CD4-positive, alpha-beta T cell (primary cell): ENCODE results near the gene ZNF778. TPM values are rescaled to one million over a fixed set of nuclear protein-coding genes. Genes with fewer than 3 reads are reported as not detected.
"Not testable (repeated sequence)": the region's sequence is repeated elsewhere in the genome, so short reads cannot be mapped to it uniquely, and the experiment has no call there.

ENCODE experiments used
- ATAC-seq: fragments of 200-7000 bp; cut with Tn5 transposase; one replicate; pipeline ENCODE4 v1.10.0; 2022; ENCODE audit warnings: mild to moderate bottlenecking; ENCODE audit not compliant: poor library complexity
- CTCF ChIA-PET: fragments of 350-600 bp; sonication (Branson Sonifier 250); formaldehyde crosslinking; loops from one replicate; lab custom pipeline; 2021; ENCODE audit warnings: antibody characterized with exemption, inconsistent platforms; lab: Charles Lee
- POLR2A ChIA-PET: fragments of 350-600 bp; sonication (Branson Sonifier 250); formaldehyde crosslinking; loops from one replicate; lab custom pipeline; 2021; ENCODE audit warnings: antibody characterized with exemption, inconsistent platforms; lab: Charles Lee
- DNase-seq, 14 experiments: peaks; one replicate each; pipeline ENCODE4 v3.0.0-alpha.2; 2013 to 2020; ENCODE audit warnings: mixed read lengths in 2 of 14
- H3K27ac ChIP-seq, 2 donors: one replicate each; pipeline versions ENCODE4 v1.5.1 to v1.7.0; 2013; ENCODE audit warnings: low read length in 2 of 2, low read depth in 1 of 2, mild to moderate bottlenecking in 1 of 2
- H3K27me3 ChIP-seq, 2 experiments: 1 replicate in 1 of 2; 2 replicates in 1 of 2; pipeline versions ENCODE4 v1.6.1 to v1.7.0; 2013; ENCODE audit warnings: low read length in 2 of 2, control low read depth in 1 of 2, mild to moderate bottlenecking in 1 of 2, moderate library complexity in 1 of 2; ENCODE audit not compliant: insufficient read depth in 2 of 2, control insufficient read depth in 1 of 2
- H3K36me3 ChIP-seq: one replicate; pipeline ENCODE4 v1.6.1; 2013; ENCODE audit warnings: low read length, control low read depth; ENCODE audit not compliant: insufficient read depth
- H3K4me1 ChIP-seq: one replicate; pipeline ENCODE4 v1.6.1; 2013; ENCODE audit warnings: low read length, control low read depth; ENCODE audit not compliant: insufficient read depth
- H3K4me3 ChIP-seq: one replicate; pipeline ENCODE4 v1.5.1; 2013; ENCODE audit warnings: mild to moderate bottlenecking, low read length, moderate library complexity
- H3K9me3 ChIP-seq, 2 experiments: 1 replicate in 1 of 2; 2 replicates in 1 of 2; pipeline versions ENCODE4 v1.6.1 to v1.7.0; 2013; ENCODE audit warnings: low read length in 2 of 2, mild to moderate bottlenecking in 2 of 2, control low read depth in 1 of 2, moderate library complexity in 1 of 2; ENCODE audit not compliant: control insufficient read depth in 1 of 2, insufficient read depth in 1 of 2
- H3K27ac Mint-ChIP-seq: one replicate; pipeline ENCODE4 v1.8.0; 2020; ENCODE audit warnings: mixed read lengths
- H3K27me3 Mint-ChIP-seq: one replicate; pipeline ENCODE4 v1.8.0; 2021; ENCODE audit warnings: mixed read lengths
- H3K36me3 Mint-ChIP-seq: one replicate; pipeline ENCODE4 v1.8.0; 2021; ENCODE audit warnings: low read depth, mixed read lengths
- H3K4me1 Mint-ChIP-seq: one replicate; pipeline ENCODE4 v1.8.0; 2021; ENCODE audit warnings: low read depth, mixed read lengths
- H3K4me3 Mint-ChIP-seq: one replicate; pipeline ENCODE4 v1.8.0; 2020; ENCODE audit warnings: mild to moderate bottlenecking, mixed read lengths
- H3K9me3 Mint-ChIP-seq: one replicate; pipeline ENCODE4 v1.8.0; 2020; ENCODE audit warnings: mixed read lengths
- intact Hi-C, 2 experiments: fragments of 100-400 bp; cut with DNase I in 1 of 2; cut with micrococcal nuclease in 1 of 2; formaldehyde crosslinking; loops; one replicate each; pipeline versions ENCODE4 v1.15.1 to v1.9.0; 2023 to 2025; cut with DNase I, micrococcal nuclease
- total RNA-seq, 174 experiments: library from RNA in 2 of 174; stranded (reverse) in 2 of 174; gene quantifications; one replicate each; pipeline ENCODE4 v1.2.3 and lab custom pipeline; 2021 to 2026
- TF ChIP-seq, protein P1 (sequence below): fragments of 200-600 bp; IDR thresholded peaks from one replicate; pipeline ENCODE4 v1.8.0; 2022; ENCODE audit warnings: antibody characterized with exemption, mild to moderate bottlenecking

ZNF778 gene
- total RNA-seq, 2 experiments from 2014 or later: 4.0 to 6.7 TPM

DNA sequence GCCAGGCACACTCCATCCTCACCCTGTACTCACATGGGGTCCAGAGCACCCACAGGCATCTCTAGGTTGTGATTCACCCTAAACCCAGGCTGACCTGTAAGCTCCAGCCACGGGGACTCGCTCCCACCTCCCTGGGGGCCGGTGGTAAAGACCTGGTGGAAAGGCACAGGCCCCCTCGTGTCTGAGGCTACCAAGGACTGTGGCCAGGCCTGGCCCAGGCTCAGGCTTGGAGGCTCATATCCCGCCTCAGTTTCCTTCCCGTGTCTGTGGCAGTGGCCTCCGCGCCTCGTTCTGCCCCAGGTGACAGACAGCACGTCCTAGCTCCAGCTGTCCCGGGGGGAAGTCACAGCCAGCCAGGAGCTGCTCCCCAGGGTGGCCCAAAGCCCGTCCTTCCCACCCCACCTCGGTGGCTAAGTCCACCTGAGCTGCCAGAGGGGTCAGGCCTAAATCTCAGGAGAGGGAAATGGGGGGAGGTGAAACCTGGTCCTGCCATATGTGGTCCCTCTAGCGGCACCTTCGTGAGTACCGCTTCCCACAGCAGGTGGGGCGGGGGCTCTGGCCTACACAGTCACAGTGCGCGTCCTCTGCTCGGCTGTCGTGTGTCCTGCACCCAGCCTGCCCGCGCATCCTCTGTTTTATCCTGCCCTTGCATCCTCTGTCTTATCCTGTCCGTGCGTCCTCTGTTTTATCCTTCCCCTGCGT, 33.4 kb upstream of the ZNF778 start:
- Histone ChIP-seq H3K4me1 (peaks cover 7% of the 10 kb centered on the region), H3K27ac (no peak overlapping the region), H3K27me3 (no peaks in the 10 kb centered on the region), H3K4me3 (no peak overlapping the region), H3K36me3 (no peaks in the 10 kb centered on the region), H3K9me3 (peaks cover 0 to 17% of the 10 kb centered on the region in 2 experiments)
- DNase-seq (peak in 2 of 14 experiments; percentile 5 to 21), ATAC-seq (no peak)
- POLR2A ChIA-PET: interaction anchor here (0.7 kb wide), 1 partner anchor 327 kb away, joined by 3 read pairs; no protein-coding TSS in a partner anchor
- no peak overlapping the region for H3K4me3 Mint-ChIP-seq
- no peaks in the 10 kb centered on the region for H3K4me1 Mint-ChIP-seq
- CTCF ChIA-PET: no interaction called here
- H3K36me3 Mint-ChIP-seq: no peaks in the 10 kb centered on the region
- TF ChIP-seq, protein P1, sequence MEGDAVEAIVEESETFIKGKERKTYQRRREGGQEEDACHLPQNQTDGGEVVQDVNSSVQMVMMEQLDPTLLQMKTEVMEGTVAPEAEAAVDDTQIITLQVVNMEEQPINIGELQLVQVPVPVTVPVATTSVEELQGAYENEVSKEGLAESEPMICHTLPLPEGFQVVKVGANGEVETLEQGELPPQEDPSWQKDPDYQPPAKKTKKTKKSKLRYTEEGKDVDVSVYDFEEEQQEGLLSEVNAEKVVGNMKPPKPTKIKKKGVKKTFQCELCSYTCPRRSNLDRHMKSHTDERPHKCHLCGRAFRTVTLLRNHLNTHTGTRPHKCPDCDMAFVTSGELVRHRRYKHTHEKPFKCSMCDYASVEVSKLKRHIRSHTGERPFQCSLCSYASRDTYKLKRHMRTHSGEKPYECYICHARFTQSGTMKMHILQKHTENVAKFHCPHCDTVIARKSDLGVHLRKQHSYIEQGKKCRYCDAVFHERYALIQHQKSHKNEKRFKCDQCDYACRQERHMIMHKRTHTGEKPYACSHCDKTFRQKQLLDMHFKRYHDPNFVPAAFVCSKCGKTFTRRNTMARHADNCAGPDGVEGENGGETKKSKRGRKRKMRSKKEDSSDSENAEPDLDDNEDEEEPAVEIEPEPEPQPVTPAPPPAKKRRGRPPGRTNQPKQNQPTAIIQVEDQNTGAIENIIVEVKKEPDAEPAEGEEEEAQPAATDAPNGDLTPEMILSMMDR: no peak
- peak overlapping the region; percentile 46 for H3K27ac Mint-ChIP-seq
- H3K9me3 Mint-ChIP-seq: no peaks in the 10 kb centered on the region
- H3K27me3 Mint-ChIP-seq: no peaks in the 10 kb centered on the region
- intact Hi-C loops: no loop called here

DNA sequence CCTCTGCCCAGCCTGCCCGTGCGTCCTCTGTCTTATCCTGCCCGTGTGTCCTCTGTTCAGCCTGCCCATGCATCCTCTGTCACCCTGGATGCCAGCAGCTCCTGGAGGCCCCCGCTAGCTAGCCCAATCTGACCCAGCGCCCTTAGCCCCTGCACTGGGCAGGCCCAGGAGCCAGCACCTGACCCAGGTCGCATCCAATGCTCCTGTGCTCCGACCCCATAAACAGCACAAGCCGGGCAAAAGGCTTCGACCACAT, 32.9 kb upstream of the ZNF778 start:
- H3K27me3 Mint-ChIP-seq: no peaks in the 10 kb centered on the region
- peak overlapping the region; percentile 46 for H3K27ac Mint-ChIP-seq
- H3K4me3 Mint-ChIP-seq: no peak overlapping the region
- Histone ChIP-seq H3K27ac (no peak overlapping the region), H3K4me3 (no peak overlapping the region), H3K36me3 (no peaks in the 10 kb centered on the region), H3K27me3 (no peaks in the 10 kb centered on the region), H3K4me1 (peaks cover 7% of the 10 kb centered on the region), H3K9me3 (peaks cover 0 to 17% of the 10 kb centered on the region in 2 experiments)
- intact Hi-C loops: no loop called here
- H3K4me1 Mint-ChIP-seq: no peaks in the 10 kb centered on the region
- POLR2A ChIA-PET: interaction anchor here (0.7 kb wide), 1 partner anchor 327 kb away, joined by 3 read pairs; no protein-coding TSS in a partner anchor
- H3K36me3 Mint-ChIP-seq: no peaks in the 10 kb centered on the region
- TF ChIP-seq, protein P1: no peak
- ATAC-seq (no peak), DNase-seq (no peak)
- H3K9me3 Mint-ChIP-seq: no peaks in the 10 kb centered on the region
- CTCF ChIA-PET: no interaction called here

DNA sequence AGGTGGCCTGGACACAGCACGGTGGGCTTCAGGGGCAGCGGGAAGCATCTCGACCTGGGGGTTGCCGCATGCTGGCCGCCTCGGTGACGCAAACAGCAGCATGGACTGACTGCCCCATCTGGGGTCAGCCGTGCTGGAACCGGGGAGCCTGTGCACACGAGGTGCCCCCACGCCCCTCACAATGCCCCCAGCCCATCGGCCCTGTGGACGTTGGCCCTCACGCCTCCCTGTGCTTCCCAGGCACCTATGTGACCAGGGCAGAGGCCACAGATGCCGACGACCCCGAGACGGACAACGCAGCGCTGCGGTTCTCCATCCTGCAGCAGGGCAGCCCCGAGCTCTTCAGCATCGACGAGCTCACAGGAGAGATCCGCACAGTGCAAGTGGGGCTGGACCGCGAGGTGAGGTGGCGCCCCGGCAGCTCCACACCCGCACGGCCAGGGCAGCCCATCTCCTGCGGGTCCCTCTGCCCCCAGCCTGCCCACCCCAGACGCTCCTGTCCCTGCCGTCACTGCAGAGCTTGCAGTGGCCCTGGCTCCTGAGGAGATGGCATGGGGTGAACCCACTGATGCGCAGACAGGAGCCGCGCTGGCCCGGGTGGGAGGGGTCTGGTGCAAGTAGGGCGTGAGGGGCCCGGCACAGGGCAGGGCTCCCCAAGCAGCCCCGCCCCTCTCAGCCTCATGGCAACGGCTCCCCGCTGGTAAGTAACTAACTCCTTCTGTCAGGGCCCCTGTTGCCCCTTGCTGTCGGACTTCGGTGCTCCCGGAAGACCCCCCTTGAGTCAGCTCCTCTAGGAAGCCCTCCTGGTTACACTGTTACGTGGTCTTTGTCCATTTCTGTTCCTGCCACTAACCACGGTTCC, 32.3 kb upstream of the ZNF778 start:
- no peaks in the 10 kb centered on the region for H3K9me3 Mint-ChIP-seq
- intact Hi-C loops: no loop called here
- peak overlapping the region; percentile 53 for H3K27ac Mint-ChIP-seq
- Histone ChIP-seq H3K27me3 (no peaks in the 10 kb centered on the region), H3K4me3 (no peak overlapping the region), H3K27ac (no peak overlapping the region), H3K36me3 (no peaks in the 10 kb centered on the region), H3K9me3 (peaks cover 0 to 17% of the 10 kb centered on the region in 2 experiments), H3K4me1 (peaks cover 7% of the 10 kb centered on the region)
- H3K27me3 Mint-ChIP-seq: no peaks in the 10 kb centered on the region
- CTCF ChIA-PET: no interaction called here
- no peaks in the 10 kb centered on the region for H3K4me1 Mint-ChIP-seq
- ATAC-seq (peak; percentile 64), DNase-seq (peak in 3 of 14 experiments; percentile 50 to 58 (median 52))
- TF ChIP-seq, protein P1: no peak
- POLR2A ChIA-PET: no interaction called here
- H3K36me3 Mint-ChIP-seq: no peaks in the 10 kb centered on the region
- H3K4me3 Mint-ChIP-seq: no peak overlapping the region

- peak overlapping the region; percentile 53 for H3K27ac Mint-ChIP-seq
- H3K27ac ChIP-seq, POLR2A ChIA-PET, H3K36me3 Mint-ChIP-seq, H3K4me3 Mint-ChIP-seq, H3K27me3 Mint-ChIP-seq, H3K4me1 ChIP-seq, H3K9me3 Mint-ChIP-seq, intact Hi-C loops, ATAC-seq, H3K4me3 ChIP-seq, H3K4me1 Mint-ChIP-seq, H3K27me3 ChIP-seq, DNase-seq, CTCF ChIA-PET, H3K36me3 ChIP-seq: not testable (repeated sequence)
- peaks cover 0 to 17% of the 10 kb centered on the region in 2 experiments for H3K9me3 ChIP-seq
Observed at GRCh38 chr16:89185887-89186592, 31.5 kb upstream of the ZNF778 start.
